ENCODE measurements around the gene TARBP2.
A peak's percentile ranks its signal among the peaks of the same experiment; 100 is the strongest.

TARBP2 gene

DNA sequence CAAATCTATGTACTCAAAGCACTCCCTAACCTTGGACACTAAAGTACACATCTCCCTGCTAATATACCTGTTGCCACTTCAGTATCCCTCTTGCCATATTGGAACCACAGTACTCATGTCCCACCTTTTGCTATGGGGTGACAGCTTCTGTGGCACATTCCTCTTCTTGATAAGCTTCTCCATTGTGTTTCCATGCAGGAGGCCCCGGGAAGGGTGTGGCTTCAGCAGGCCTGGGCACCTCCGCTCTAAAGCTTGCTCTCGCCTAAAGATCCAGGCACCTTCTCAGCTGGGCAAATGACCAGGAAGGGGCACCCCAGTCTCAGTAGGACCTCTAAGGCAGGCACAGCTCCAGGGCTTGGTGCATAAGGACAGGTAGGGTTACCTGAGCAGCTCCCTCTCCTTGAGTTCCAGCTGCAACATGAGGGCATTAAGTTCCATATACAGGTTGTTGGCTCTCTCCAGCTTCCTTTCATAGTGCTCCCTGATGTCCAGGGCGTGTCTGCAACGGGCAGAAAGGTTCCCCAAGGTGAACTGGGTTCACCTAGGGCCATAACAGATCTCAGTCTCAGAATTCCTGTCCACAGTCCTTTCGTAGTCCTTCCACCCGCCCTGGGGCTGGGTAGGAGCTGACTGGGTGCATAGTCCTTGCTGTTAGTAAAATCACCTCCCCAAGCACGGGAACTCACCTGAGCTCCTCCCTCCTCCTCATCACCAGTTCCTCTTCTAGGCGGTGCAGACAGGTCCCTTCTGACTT is 17.7 kb upstream of the TARBP2 start:
- FAIRE-seq = peak; percentile 31
- DNase-seq (ENCODE audit: insufficient read length, low spot score) = no peak
- TF ChIP-seq TAF1 (IDR thresholded peaks at IDR 0.05; ENCODE audit: low read depth, low read length) (no peak), PAX5 (IDR thresholded peaks at IDR 0.05; ENCODE audit: insufficient read depth, low read length, severe bottlenecking) (no peak), SPI1 (IDR thresholded peaks at IDR 0.05; ENCODE audit: low read depth, low read length) (peak; percentile 58), POLR2A (IDR thresholded peaks at IDR 0.05; ENCODE audit: low read depth, low read length) (peak; percentile 76), POLR2AphosphoS5 (IDR thresholded peaks at IDR 0.05; ENCODE audit: low read depth, low read length) (peak; percentile 43), POU2F2 (IDR thresholded peaks at IDR 0.05; ENCODE audit: low read depth, low read length) (no peak; the same call in none of the 2 replicates)

DNA sequence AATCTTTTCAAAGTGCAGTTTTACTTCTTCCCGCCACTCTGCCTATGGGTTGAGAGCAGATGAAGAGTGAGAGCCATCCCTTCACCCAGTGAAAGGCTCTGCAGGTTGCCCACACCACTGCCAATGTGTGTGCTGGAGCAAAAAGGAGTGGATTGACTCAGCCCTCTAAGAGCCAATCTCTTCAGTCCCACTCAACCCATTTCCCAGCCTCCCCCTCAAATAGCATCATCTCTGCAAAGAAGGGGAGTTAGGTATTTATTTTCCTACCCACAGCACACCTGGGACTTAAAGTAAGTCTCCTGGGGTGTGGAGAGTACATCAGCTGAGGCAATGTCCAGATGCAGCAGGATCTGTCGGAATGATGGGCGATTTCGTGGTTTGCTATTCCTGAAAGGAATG is 17.1 kb upstream of the TARBP2 start:
- DNase-seq (ENCODE audit: insufficient read length, low spot score) (no peak), FAIRE-seq (no peak)
- TF ChIP-seq PAX5 (IDR thresholded peaks at IDR 0.05; ENCODE audit: insufficient read depth, low read length, severe bottlenecking) (no peak), POU2F2 (IDR thresholded peaks at IDR 0.05; ENCODE audit: low read depth, low read length) (peak; percentile 52; the same call in 1 of the 2 replicates), TAF1 (IDR thresholded peaks at IDR 0.05; ENCODE audit: low read depth, low read length) (no peak)

DNA sequence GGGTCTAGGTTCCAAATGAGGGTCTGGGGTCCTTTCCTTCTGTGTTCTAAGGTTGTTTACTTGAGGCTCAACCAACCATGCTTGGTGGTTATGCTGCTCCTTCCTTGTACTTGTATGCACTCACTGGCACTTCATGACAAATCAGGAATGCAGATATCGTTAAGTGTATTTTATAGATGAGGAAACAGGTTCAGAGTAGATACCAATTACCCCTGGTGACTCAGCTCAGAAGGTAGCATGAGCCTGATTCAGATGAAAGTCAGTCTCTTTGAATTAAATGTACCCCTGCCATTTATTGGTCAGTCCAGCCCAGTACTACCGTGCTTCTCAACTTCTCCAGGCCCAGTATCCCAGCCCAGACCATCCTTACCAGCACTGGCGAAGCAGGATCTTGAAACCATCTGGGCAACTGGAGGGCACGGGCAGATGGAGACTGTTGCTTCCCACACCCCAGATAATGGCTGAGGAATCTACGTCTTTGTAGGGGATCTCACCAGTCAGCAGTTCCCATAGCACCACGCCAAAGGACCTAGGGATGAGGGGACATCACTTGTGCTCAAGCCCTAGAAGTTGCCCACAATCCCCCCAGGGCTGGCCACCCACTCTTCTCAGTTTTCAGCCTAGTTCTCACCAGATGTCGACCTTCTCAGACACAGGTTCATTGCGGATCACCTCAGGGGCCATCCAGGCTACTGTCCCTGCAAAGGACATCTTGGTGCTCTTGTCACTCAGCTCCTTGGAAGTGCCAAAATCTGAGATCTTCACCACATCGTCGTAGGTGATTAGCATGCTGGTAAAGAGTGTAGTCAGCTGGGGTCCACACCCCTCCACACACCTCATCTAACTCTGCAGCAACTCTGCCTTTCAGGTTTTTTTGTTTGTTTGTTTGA is 16.2 kb upstream of the TARBP2 start:
- no peak for DNase-seq (ENCODE audit: insufficient read length, low spot score)
- TF ChIP-seq POLR2A (IDR thresholded peaks at IDR 0.05; ENCODE audit: low read depth, low read length) = peak; percentile 8; the same call in 1 of the 2 replicates
- TF ChIP-seq TAF1 (IDR thresholded peaks at IDR 0.05; ENCODE audit: low read depth, low read length) = no peak
- TF ChIP-seq PAX5 (IDR thresholded peaks at IDR 0.05; ENCODE audit: insufficient read depth, low read length, severe bottlenecking) = no peak
- peak; percentile 55; the same call in 1 of the 2 replicates for TF ChIP-seq POLR2AphosphoS5 (IDR thresholded peaks at IDR 0.05; ENCODE audit: low read depth, low read length)
- TF ChIP-seq POU2F2 (IDR thresholded peaks at IDR 0.05; ENCODE audit: low read depth, low read length) = 0 out of 2 replicates have a peak, but pooled peaks have one; percentile 31
- TF ChIP-seq SPI1 (IDR thresholded peaks at IDR 0.05; ENCODE audit: low read depth, low read length) = no peak
- no peak for FAIRE-seq

DNA sequence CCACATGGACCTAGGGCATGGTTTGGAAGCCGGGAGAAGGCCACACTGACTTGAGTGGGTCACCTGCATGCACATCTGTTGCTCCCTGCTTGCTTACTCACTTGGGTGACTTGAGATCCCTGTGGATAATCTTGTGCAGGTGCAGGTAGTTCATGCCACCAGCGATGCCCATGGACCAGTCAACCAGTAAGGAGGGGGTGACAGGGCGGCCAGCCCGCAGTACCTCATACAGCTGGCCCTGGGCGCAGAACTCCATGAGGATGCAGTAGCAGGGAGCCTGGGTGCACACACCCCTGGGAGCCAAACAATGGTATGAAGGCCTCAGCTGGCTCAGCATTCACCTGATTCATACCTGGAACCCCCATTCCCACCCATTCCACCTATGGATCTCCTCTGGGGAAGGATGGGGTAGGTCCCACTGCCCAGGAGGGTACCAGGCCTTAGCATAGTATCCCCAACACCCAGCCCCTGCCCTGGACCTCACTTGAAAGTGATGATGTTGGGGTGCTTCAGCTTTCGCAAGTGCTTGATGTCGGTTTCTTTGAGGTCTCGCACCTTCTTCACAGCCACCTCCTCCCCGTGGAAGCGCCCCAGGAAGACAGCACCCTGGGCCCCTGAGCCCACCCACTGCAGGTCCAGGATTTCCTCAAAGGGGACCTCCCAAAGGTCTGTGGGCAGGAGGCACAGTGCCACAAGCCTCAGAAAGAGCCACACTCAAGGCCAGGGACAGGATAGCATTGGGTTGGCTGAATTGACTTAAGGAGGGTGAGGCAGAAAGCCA is 14.9 kb upstream of the TARBP2 start:
- TF ChIP-seq POLR2A (IDR thresholded peaks at IDR 0.05; ENCODE audit: low read depth, low read length) (no peak), POU2F2 (IDR thresholded peaks at IDR 0.05; ENCODE audit: low read depth, low read length) (no peak), POLR2AphosphoS5 (IDR thresholded peaks at IDR 0.05; ENCODE audit: low read depth, low read length) (no peak), PAX5 (IDR thresholded peaks at IDR 0.05; ENCODE audit: insufficient read depth, low read length, severe bottlenecking) (no peak), TAF1 (IDR thresholded peaks at IDR 0.05; ENCODE audit: low read depth, low read length) (no peak), SPI1 (IDR thresholded peaks at IDR 0.05; ENCODE audit: low read depth, low read length) (no peak)
- DNase-seq (ENCODE audit: insufficient read length, low spot score) (no peak), FAIRE-seq (no peak)

DNA sequence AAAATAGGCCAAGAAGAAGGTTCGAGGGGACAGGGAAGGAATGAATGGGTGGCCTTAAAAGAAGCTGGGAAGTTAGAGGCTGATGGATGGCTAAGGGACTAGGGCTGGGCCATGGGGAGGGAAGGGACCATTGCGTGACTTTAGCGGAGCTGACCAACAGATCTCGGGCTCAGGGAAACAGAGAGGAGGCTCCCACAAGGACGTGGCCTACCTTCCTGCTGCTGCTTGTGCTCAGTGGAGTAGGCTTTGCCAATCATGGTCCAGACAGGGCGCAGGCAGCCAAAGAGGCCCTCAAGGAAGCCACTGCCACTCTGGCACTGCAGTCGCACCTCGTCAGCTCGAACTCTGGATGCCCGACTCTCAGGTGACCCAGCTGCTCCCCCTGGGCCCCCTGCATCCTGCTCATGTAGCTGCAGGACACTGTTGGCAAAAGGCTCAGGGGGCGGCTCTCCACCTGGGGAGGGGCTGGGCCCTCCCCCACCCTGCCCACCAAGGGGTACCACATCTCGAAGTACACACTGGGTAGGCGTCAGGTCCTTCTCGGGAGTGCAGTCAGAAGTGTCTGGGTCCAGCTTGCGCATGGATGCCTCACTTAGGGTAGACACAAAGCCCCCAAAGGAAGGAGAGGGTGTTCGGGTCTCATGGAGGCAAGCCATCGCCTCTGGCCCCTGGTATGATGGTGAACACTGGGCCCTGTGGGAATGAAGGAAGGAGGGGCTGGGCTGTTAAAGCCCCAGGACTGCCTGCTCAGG is 14.2 kb upstream of the TARBP2 start:
- DNase-seq (ENCODE audit: insufficient read length, low spot score) (no peak), FAIRE-seq (no peak)
- TF ChIP-seq POLR2A (IDR thresholded peaks at IDR 0.05; ENCODE audit: low read depth, low read length) = no peak
- no peak for TF ChIP-seq SPI1 (IDR thresholded peaks at IDR 0.05; ENCODE audit: low read depth, low read length)
- TF ChIP-seq TAF1 (IDR thresholded peaks at IDR 0.05; ENCODE audit: low read depth, low read length) = no peak
- TF ChIP-seq PAX5 (IDR thresholded peaks at IDR 0.05; ENCODE audit: insufficient read depth, low read length, severe bottlenecking) = no peak
- no peak for TF ChIP-seq POLR2AphosphoS5 (IDR thresholded peaks at IDR 0.05; ENCODE audit: low read depth, low read length)
- 0 out of 2 replicates have a peak, but pooled peaks have one; percentile 10 for TF ChIP-seq POU2F2 (IDR thresholded peaks at IDR 0.05; ENCODE audit: low read depth, low read length)

DNA sequence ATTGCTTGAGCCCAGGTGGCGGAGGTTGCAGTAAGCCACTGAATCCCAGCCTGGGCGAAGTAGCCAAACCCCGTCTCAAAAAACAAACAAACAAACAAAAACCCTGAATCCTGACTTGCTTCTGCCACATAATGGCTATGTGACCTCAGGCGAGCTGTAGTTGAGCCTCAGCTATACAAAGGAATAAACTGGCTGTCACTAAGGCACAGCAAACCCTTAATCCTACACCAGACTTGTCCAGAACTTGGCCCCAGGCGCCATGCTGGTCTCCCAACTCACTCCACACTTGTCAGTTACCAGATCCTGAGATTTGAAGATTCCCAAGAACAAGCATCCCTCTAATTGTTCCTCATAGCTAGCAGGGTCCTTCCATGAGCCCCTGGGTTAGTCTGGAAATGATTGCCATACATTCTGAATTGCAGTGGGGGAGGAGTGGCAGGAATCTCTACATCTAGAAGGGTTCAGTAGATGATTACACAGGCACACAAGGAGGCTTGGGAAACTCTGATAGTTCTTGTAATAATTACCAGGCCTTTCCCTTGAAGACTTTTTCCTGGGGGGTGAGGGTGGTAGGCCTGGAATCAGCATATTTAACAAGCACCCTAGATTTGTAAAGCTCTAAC is 11.7 kb upstream of the TARBP2 start:
- no peak for TF ChIP-seq PAX5 (IDR thresholded peaks at IDR 0.05; ENCODE audit: insufficient read depth, low read length, severe bottlenecking)
- no peak for TF ChIP-seq POLR2A (IDR thresholded peaks at IDR 0.05; ENCODE audit: low read depth, low read length)
- no peak for TF ChIP-seq SPI1 (IDR thresholded peaks at IDR 0.05; ENCODE audit: low read depth, low read length)
- TF ChIP-seq TAF1 (IDR thresholded peaks at IDR 0.05; ENCODE audit: low read depth, low read length) = no peak
- TF ChIP-seq POLR2AphosphoS5 (IDR thresholded peaks at IDR 0.05; ENCODE audit: low read depth, low read length) = no peak
- TF ChIP-seq POU2F2 (IDR thresholded peaks at IDR 0.05; ENCODE audit: low read depth, low read length) = no peak
- FAIRE-seq (no peak), DNase-seq (ENCODE audit: insufficient read length, low spot score) (no peak)

DNA sequence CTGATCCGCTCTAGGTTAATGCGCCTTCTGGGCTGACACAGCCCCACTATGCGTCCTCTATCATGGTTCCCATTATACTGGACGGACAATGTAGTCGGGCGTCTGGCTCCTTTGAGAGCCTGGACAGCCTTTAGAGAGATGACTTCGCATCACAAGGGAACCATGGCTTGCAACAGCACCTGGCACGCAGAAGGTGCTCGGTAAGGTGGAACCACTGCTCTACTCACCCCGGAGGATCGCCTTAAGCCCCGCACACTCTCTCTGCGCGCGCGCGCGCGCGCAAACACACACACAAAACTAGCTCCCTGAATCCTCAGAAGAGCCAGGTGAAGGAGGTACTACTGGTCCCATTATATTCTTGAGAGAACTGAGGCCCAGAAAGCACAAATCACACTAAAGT is 8.9 kb upstream of the TARBP2 start:
- no peak for TF ChIP-seq POU2F2 (IDR thresholded peaks at IDR 0.05; ENCODE audit: low read depth, low read length)
- no peak for TF ChIP-seq PAX5 (IDR thresholded peaks at IDR 0.05; ENCODE audit: insufficient read depth, low read length, severe bottlenecking)
- no peak for TF ChIP-seq POLR2AphosphoS5 (IDR thresholded peaks at IDR 0.05; ENCODE audit: low read depth, low read length)
- TF ChIP-seq POLR2A (IDR thresholded peaks at IDR 0.05; ENCODE audit: low read depth, low read length) = no peak
- no peak for TF ChIP-seq SPI1 (IDR thresholded peaks at IDR 0.05; ENCODE audit: low read depth, low read length)
- TF ChIP-seq TAF1 (IDR thresholded peaks at IDR 0.05; ENCODE audit: low read depth, low read length) = no peak
- no peak for FAIRE-seq
- no peak for DNase-seq (ENCODE audit: insufficient read length, low spot score)

Measured in GM12891 (cell line).